IMR-90 (cell line): Measurements from ENCODE around the gene MEGF11. TPM values are rescaled to one million over a fixed set of nuclear protein-coding genes. Genes with fewer than 3 reads are reported as not detected.

Experiments used
- ATAC-seq: fragments of 200-7000 bp; cut with Tn5 transposase; 2 replicates; pipeline ENCODE4 v1.9.1; 2020; ENCODE audit warnings: low read depth, mild to moderate bottlenecking, moderate library complexity
- BruUV-seq: library from RNA; stranded (reverse); fragments of 400-500 nt; replicated peaks from 2 replicates; lab custom pipeline; 2021; lab: Mats Ljungman, UMichigan
- CTCF ChIA-PET: fragments of 300-600 bp; formaldehyde crosslinking; extraction: SDS; loops from one replicate; lab custom pipeline; 2021; ENCODE audit warnings: antibody characterized with exemption; lab: Yijun Ruan, JAX
- POLR2A ChIA-PET: fragments of 300-600 bp; sonication (Branson Sonifier 250); formaldehyde crosslinking; loops from one replicate; lab custom pipeline; 2022; ENCODE audit warnings: antibody characterized with exemption; ENCODE audit not compliant: unreplicated experiment; lab: Charles Lee
- DNase-seq: peaks from one replicate; pipeline ENCODE4 v3.0.0; 2013
- H2AFZ ChIP-seq: replicated peaks from 2 replicates; pipeline ENCODE3; 2013; ENCODE audit warnings: low read length, mild to moderate bottlenecking; ENCODE audit not compliant: poor library complexity
- H2AK5ac ChIP-seq: 2 replicates; pipeline ENCODE4 v1.6.1; 2013; ENCODE audit warnings: low read depth, low read length, inconsistent platforms
- H2AK9ac ChIP-seq: replicated peaks from 2 replicates; pipeline ENCODE3; 2013; ENCODE audit warnings: mild to moderate bottlenecking, low read depth, low read length, moderate library complexity; ENCODE audit not compliant: poor library complexity
- H2BK120ac ChIP-seq: 2 replicates; pipeline ENCODE4 v1.6.1; 2013; ENCODE audit warnings: low read depth, low read length, inconsistent platforms
- H2BK15ac ChIP-seq: 3 replicates; pipeline ENCODE4 v1.6.1; 2013; ENCODE audit warnings: low read depth, low read length, inconsistent platforms
- H2BK20ac ChIP-seq: 2 replicates; pipeline ENCODE4 v1.6.1; 2013; ENCODE audit warnings: low read depth, mild to moderate bottlenecking, inconsistent platforms, low read length, moderate library complexity
- H2BK5ac ChIP-seq: 2 replicates; pipeline ENCODE4 v1.6.1; 2013; ENCODE audit warnings: mild to moderate bottlenecking, low read depth, low read length, inconsistent platforms; ENCODE audit not compliant: poor library complexity, severe bottlenecking
- H3K14ac ChIP-seq: replicated peaks from 2 replicates; pipeline ENCODE4 v1.6.1; 2013; ENCODE audit warnings: low read depth, low read length, inconsistent platforms
- H3K18ac ChIP-seq: 2 replicates; pipeline ENCODE4 v1.6.1; 2013; ENCODE audit warnings: low read depth, low read length, control low read depth
- H3K23ac ChIP-seq: 2 replicates; pipeline ENCODE4 v1.6.1; 2013; ENCODE audit warnings: low read depth, low read length, inconsistent platforms
- H3K27ac ChIP-seq: 2 replicates; pipeline ENCODE4 v1.5.1; 2013; ENCODE audit warnings: mild to moderate bottlenecking, control low read depth, low read length; ENCODE audit not compliant: insufficient read depth
- H3K27me3 ChIP-seq: 2 replicates; pipeline ENCODE4 v1.6.1; 2013; ENCODE audit warnings: low read length; ENCODE audit not compliant: control insufficient read depth, insufficient read depth
- H3K36me3 ChIP-seq: 2 replicates; pipeline ENCODE4 v1.6.1; 2013; ENCODE audit warnings: low read length, mixed read lengths; ENCODE audit not compliant: control insufficient read depth, insufficient read depth
- H3K4ac ChIP-seq: 2 replicates; pipeline ENCODE4 v1.6.1; 2013; ENCODE audit warnings: low read depth, low read length, inconsistent platforms
- H3K4me1 ChIP-seq: 2 replicates; pipeline ENCODE4 v1.6.1; 2013; ENCODE audit warnings: low read length, mixed read lengths; ENCODE audit not compliant: control insufficient read depth, insufficient read depth
- H3K4me2 ChIP-seq: 2 replicates; pipeline ENCODE4 v1.6.1; 2013; ENCODE audit warnings: low read depth, mild to moderate bottlenecking, control low read depth, low read length, moderate library complexity
- H3K4me3 ChIP-seq: 2 replicates; pipeline ENCODE4 v1.5.1; 2013; ENCODE audit warnings: low read depth, mild to moderate bottlenecking, control low read depth, low read length, moderate library complexity; ENCODE audit not compliant: insufficient read depth
- H3K56ac ChIP-seq: 2 replicates; pipeline ENCODE4 v1.6.1; 2013; ENCODE audit warnings: low read length, inconsistent platforms; ENCODE audit not compliant: insufficient read depth; ENCODE audit errors: extremely low read depth
- H3K79me1 ChIP-seq, 2 experiments: 2 replicates each; pipeline ENCODE4 v1.6.1; 2013; ENCODE audit warnings: low read length in 2 of 2, inconsistent platforms in 1 of 2, low read depth in 1 of 2
- H3K9ac ChIP-seq: 2 replicates; pipeline ENCODE4 v1.6.1; 2013; ENCODE audit warnings: low read depth, low read length, control low read depth
- H3K9me1 ChIP-seq: 2 replicates; pipeline ENCODE4 v1.6.1; 2013; ENCODE audit warnings: low read length, inconsistent platforms; ENCODE audit not compliant: insufficient read depth
- H3K9me3 ChIP-seq: 2 replicates; pipeline ENCODE4 v1.6.1; 2013; ENCODE audit warnings: low read length; ENCODE audit not compliant: control insufficient read depth, insufficient read depth
- H4K20me1 ChIP-seq: 2 replicates; pipeline ENCODE4 v1.6.1; 2013; ENCODE audit warnings: low read length, inconsistent platforms; ENCODE audit not compliant: insufficient read depth
- H4K5ac ChIP-seq: 2 replicates; pipeline ENCODE4 v1.6.1; 2013; ENCODE audit warnings: mild to moderate bottlenecking, low read depth, low read length, control low read depth
- H4K8ac ChIP-seq, 2 experiments: 2 replicates each; pipeline ENCODE4 v1.6.1; 2013; ENCODE audit warnings: low read depth in 2 of 2, low read length in 2 of 2, control low read depth in 1 of 2, inconsistent platforms in 1 of 2
- H4K91ac ChIP-seq: 2 replicates; pipeline ENCODE4 v1.6.1; 2013; ENCODE audit warnings: low read depth, low read length, inconsistent platforms; ENCODE audit not compliant: insufficient read depth
- BHLHE40 ChIP-seq: fragments of 150-350 bp; IDR thresholded peaks from 2 replicates; pipeline ENCODE4 v1.6.1; 2016; ENCODE audit warnings: mild to moderate bottlenecking, low read depth, low read length
- CTCF ChIP-seq: conservative IDR thresholded peaks from 2 replicates; pipeline ENCODE4 v1.5.1; 2012; ENCODE audit warnings: mild to moderate bottlenecking, low read depth, low read length, improper control_type of control experiment
- MAFK ChIP-seq: IDR thresholded peaks from 2 replicates; pipeline ENCODE4 v1.6.1; 2012; ENCODE audit warnings: low read depth, low read length, improper control_type of control experiment
- MXI1 ChIP-seq: IDR thresholded peaks from 2 replicates; pipeline ENCODE4 v1.6.1; 2012; ENCODE audit warnings: low read depth, mild to moderate bottlenecking, low read length, moderate library complexity, borderline replicate concordance
- POLR2A ChIP-seq: IDR thresholded peaks from 2 replicates; pipeline ENCODE4 v1.6.1; 2012; ENCODE audit warnings: mild to moderate bottlenecking, low read depth, low read length
- RFX5 ChIP-seq: IDR thresholded peaks from 2 replicates; pipeline ENCODE4 v1.8.0; 2012; ENCODE audit warnings: low read depth, mild to moderate bottlenecking, low read length, moderate library complexity
- WGBS, 2 experiments: methylation state at CpG; one replicate each; pipeline versions ENCODE4 v1.1.5 to v1.1.7; 2013; ENCODE audit warnings: missing lambda C conversion rate in 2 of 2; ENCODE audit not compliant: insufficient read length in 1 of 2; ENCODE audit errors: extremely low coverage in 2 of 2; 5-methylcytosine and 5-hydroxymethylcytosine counted together
- dilution Hi-C: fragments of 300-500 bp; cut with HindIII; formaldehyde crosslinking; loops from one replicate; pipeline ENCODE4 v1.14.3; 2018; ENCODE audit warnings: low sequenced_read_pairs; ENCODE audit not compliant: unreplicated experiment
- in situ Hi-C: fragments of 300-500 bp; cut with MboI; formaldehyde crosslinking; loops from 3 replicates; pipeline ENCODE4 v1.14.3; 2019; ENCODE audit warnings: low sequenced_read_pairs, inconsistent platforms, mixed read lengths
- intact Hi-C: fragments of 100-400 bp; cut with micrococcal nuclease; formaldehyde crosslinking; loops from 2 replicates; pipeline ENCODE4 v1.10.0; 2022
- polyA plus RNA-seq, 3 experiments: library from polyadenylated mRNA; depleted of rRNA; stranded (reverse); fragments of >200 nt; gene quantifications; 2 replicates each; pipeline ENCODE4 v1.2.3, GENCODE V29; 2012; ENCODE audit warnings: low replicate concordance in 1 of 3
- total RNA-seq: library from RNA; depleted of rRNA; stranded (reverse); fragments of >200 nt; gene quantifications from 2 replicates; pipeline ENCODE4 v1.2.3, GENCODE V29; 2012

Gene MEGF11
- total and polyA plus RNA-seq, 2 of the 4 experiments (the other 2 are of a cell fraction) = not detected

- Histone ChIP-seq H3K4me1 (no peaks in the 10 kb centered on the region), H3K9me1 (no peaks in the 10 kb centered on the region), H3K56ac (no peak overlapping the region), H2BK120ac (no peak overlapping the region), H3K4me3 (no peak overlapping the region), H3K27ac (no peak overlapping the region), H3K9me3 (no peaks in the 10 kb centered on the region), H2AK9ac (no peak overlapping the region), H4K8ac (no peak overlapping the region), H4K20me1 (0 out of 2 replicates have a peak, but pooled peaks cover 3% of the 10 kb centered on the region), H3K4ac (no peak overlapping the region), H3K79me1 (no peaks in the 10 kb centered on the region), H3K23ac (no peak overlapping the region), H2AK5ac (no peak overlapping the region), H2BK15ac (no peak overlapping the region), H3K4me2 (no peak overlapping the region), H2BK20ac (no peak overlapping the region), H3K18ac (no peak overlapping the region), H2BK5ac (no peak overlapping the region), H3K36me3 (no peaks in the 10 kb centered on the region), H4K5ac (no peak overlapping the region), H3K27me3 (peaks cover 46% of the 10 kb centered on the region), H2AFZ (no peak overlapping the region), H4K91ac (no peak overlapping the region), H3K14ac (no peak overlapping the region), H3K9ac (no peak overlapping the region)
- dilution Hi-C loops (no loop called here), intact Hi-C loops (no loop called here), in situ Hi-C loops (no loop called here)
- ChIA-PET POLR2A (no interaction called here), CTCF (no interaction called here)
- TF ChIP-seq CTCF (no peak), MXI1 (no peak), POLR2A (no peak), MAFK (no peak), RFX5 (no peak), BHLHE40 (no peak)
- no CpG with 5 or more reads among the region's 3 CpGs for WGBS, 2 experiments
- ATAC-seq (no peak), DNase-seq (no peak)
- BruUV-seq = no TSS peak
Measured at GRCh38 chr15:65958835-65959234, 294.7 kb downstream of the MEGF11 start.
